Smooth muscle cell (in vitro differentiated cells): Measurements from ENCODE around the gene EVI2A. TPM values are rescaled to one million over a fixed set of nuclear protein-coding genes. Genes with fewer than 3 reads are reported as not detected.

Source experiments
- DNase-seq: peaks from one replicate; lab custom pipeline; 2025; ENCODE audit not compliant: unreplicated experiment; lab: John Stamatoyannopoulos, UW
- H2AFZ ChIP-seq: fragments of 200-600 bp; sonication (generic); 2 replicates; pipeline ENCODE4 v1.6.0; 2016; ENCODE audit warnings: antibody characterized with exemption, low read depth, mild to moderate bottlenecking
- H3F3A ChIP-seq: fragments of 200-600 bp; sonication (generic); 2 replicates; pipeline ENCODE4 v1.6.0; 2017; ENCODE audit warnings: antibody characterized with exemption, low read depth
- H3K27ac ChIP-seq: fragments of 200-600 bp; sonication (generic); 2 replicates; pipeline ENCODE4 v1.5.1; 2016; ENCODE audit warnings: low read depth, mild to moderate bottlenecking
- H3K27me3 ChIP-seq: fragments of 200-600 bp; sonication (generic); 2 replicates; pipeline ENCODE4 v1.6.1; 2016; ENCODE audit warnings: low read depth, mild to moderate bottlenecking
- H3K36me3 ChIP-seq: fragments of 200-600 bp; sonication (generic); 2 replicates; pipeline ENCODE4 v1.5.1; 2016; ENCODE audit warnings: low read depth
- H3K4me1 ChIP-seq: fragments of 200-600 bp; sonication (generic); 2 replicates; pipeline ENCODE4 v1.5.1; 2016; ENCODE audit warnings: low read depth
- H3K4me2 ChIP-seq: fragments of 200-600 bp; sonication (generic); 2 replicates; pipeline ENCODE4 v1.6.0; 2016; ENCODE audit warnings: mild to moderate bottlenecking
- H3K4me3 ChIP-seq: fragments of 200-600 bp; sonication (generic); 2 replicates; pipeline ENCODE4 v1.5.1; 2016; ENCODE audit warnings: mild to moderate bottlenecking
- H3K79me2 ChIP-seq: fragments of 200-600 bp; sonication (generic); 2 replicates; pipeline ENCODE4 v1.6.0; 2016; ENCODE audit warnings: low read depth, mild to moderate bottlenecking
- H3K9ac ChIP-seq: fragments of 200-600 bp; sonication (generic); 2 replicates; pipeline ENCODE4 v1.6.0; 2016; ENCODE audit warnings: low read depth
- H3K9me3 ChIP-seq: fragments of 200-600 bp; sonication (generic); replicated peaks from 2 replicates; pipeline ENCODE4 v1.5.1; 2016; ENCODE audit warnings: low read depth
- H4K20me1 ChIP-seq: fragments of 200-600 bp; sonication (generic); 2 replicates; pipeline ENCODE4 v1.6.0; 2016; ENCODE audit warnings: low read depth
- WGBS: methylation state at CpG from one replicate; pipeline ENCODE4 v1.1.7; 2016; ENCODE audit warnings: low lambda C conversion rate; 5-methylcytosine and 5-hydroxymethylcytosine counted together
- polyA plus RNA-seq: library from polyadenylated mRNA; unstranded; fragments of >200 nt; fragmentation: Nextera tagmentation; extraction: Ambion mirVana; gene quantifications from 2 replicates; pipeline ENCODE4 v1.2.1, GENCODE V29; 2016
- total RNA-seq: library from RNA; depleted of rRNA; stranded (reverse); fragments of >200 nt; gene quantifications from 2 replicates; pipeline ENCODE4 v1.2.3, GENCODE V29; 2014
- TF ChIP-seq, protein P1 (sequence below): fragments of 200-600 bp; sonication (generic); IDR thresholded peaks from 2 replicates; pipeline ENCODE4 v1.5.1; 2017; ENCODE audit warnings: borderline replicate concordance, mild to moderate bottlenecking, antibody characterized with exemption; ENCODE audit not compliant: insufficient read depth, poor library complexity, severe bottlenecking

EVI2A gene
- total and polyA plus RNA-seq, 2 experiments from 2014 or later: 0.33 TPM; not detected in 1

GRCh38 chr17:31272236-31272635 lies 49.2 kb downstream of the EVI2A start:
- no peak for DNase-seq
- Histone ChIP-seq H3K4me1 (peaks cover 8% of the 10 kb centered on the region), H2AFZ (no peak overlapping the region), H4K20me1 (peaks cover 33% of the 10 kb centered on the region), H3K9ac (no peak overlapping the region), H3F3A (no peaks in the 10 kb centered on the region), H3K36me3 (peaks cover 2% of the 10 kb centered on the region), H3K4me3 (no peak overlapping the region), H3K79me2 (no peaks in the 10 kb centered on the region), H3K27me3 (no peaks in the 10 kb centered on the region), H3K27ac (no peak overlapping the region), H3K4me2 (no peak overlapping the region), H3K9me3 (no peaks in the 10 kb centered on the region)
- WGBS: 100% methylated on average over 1 of the region's 1 CpG
- TF ChIP-seq, protein P1, sequence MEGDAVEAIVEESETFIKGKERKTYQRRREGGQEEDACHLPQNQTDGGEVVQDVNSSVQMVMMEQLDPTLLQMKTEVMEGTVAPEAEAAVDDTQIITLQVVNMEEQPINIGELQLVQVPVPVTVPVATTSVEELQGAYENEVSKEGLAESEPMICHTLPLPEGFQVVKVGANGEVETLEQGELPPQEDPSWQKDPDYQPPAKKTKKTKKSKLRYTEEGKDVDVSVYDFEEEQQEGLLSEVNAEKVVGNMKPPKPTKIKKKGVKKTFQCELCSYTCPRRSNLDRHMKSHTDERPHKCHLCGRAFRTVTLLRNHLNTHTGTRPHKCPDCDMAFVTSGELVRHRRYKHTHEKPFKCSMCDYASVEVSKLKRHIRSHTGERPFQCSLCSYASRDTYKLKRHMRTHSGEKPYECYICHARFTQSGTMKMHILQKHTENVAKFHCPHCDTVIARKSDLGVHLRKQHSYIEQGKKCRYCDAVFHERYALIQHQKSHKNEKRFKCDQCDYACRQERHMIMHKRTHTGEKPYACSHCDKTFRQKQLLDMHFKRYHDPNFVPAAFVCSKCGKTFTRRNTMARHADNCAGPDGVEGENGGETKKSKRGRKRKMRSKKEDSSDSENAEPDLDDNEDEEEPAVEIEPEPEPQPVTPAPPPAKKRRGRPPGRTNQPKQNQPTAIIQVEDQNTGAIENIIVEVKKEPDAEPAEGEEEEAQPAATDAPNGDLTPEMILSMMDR: no peak

DNA sequence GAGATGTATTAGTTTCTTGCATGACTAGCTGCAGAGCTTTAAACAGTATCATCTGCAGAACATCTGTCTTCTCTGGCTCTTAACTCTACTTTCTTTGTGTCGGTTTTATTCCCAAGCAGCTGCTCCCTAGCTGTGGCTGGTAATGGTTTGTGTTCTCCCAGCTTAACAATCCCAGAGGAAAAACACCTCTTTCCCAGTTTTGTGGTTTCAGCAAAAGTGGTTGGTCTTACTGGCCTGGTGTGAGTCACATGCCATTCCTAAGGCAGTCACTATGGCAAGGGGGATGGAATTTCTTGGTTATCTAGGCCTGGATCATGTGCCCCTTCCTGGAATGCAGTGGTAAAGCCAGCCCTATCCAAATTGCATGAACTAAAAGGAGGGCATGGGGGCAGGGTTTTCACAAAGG lies 51.8 kb downstream of the EVI2A start:
- WGBS: 0% methylated on average over 1 of the region's 1 CpG
- H3K27me3 ChIP-seq: no peaks in the 10 kb centered on the region
- H3K27ac ChIP-seq: peak overlapping the region; percentile 57
- peaks cover 8% of the 10 kb centered on the region for H3K4me1 ChIP-seq
- TF ChIP-seq, protein P1: no peak
- H3K79me2 ChIP-seq: no peaks in the 10 kb centered on the region
- peaks cover 36% of the 10 kb centered on the region for H4K20me1 ChIP-seq
- no peaks in the 10 kb centered on the region for H3K9me3 ChIP-seq
- H2AFZ ChIP-seq: no peak overlapping the region
- DNase-seq: no peak
- H3K4me3 ChIP-seq: no peak overlapping the region
- peaks cover 4% of the 10 kb centered on the region for H3K36me3 ChIP-seq
- H3F3A ChIP-seq: no peaks in the 10 kb centered on the region
- H3K4me2 ChIP-seq: peak overlapping the region; percentile 70
- no peak overlapping the region for H3K9ac ChIP-seq

- H3K4me2 ChIP-seq: peak overlapping the region; percentile 70
- no peaks in the 10 kb centered on the region for H3K27me3 ChIP-seq
- peaks cover 4% of the 10 kb centered on the region for H3K36me3 ChIP-seq
- peak overlapping the region; percentile 57 for H3K27ac ChIP-seq
- no peaks in the 10 kb centered on the region for H3K9me3 ChIP-seq
- WGBS: 96% methylated on average over 2 of the region's 2 CpGs
- H3F3A ChIP-seq: no peaks in the 10 kb centered on the region
- H3K9ac ChIP-seq: no peak overlapping the region
- H3K4me3 ChIP-seq: no peak overlapping the region
- DNase-seq: no peak
- H4K20me1 ChIP-seq: peaks cover 36% of the 10 kb centered on the region
- peaks cover 8% of the 10 kb centered on the region for H3K4me1 ChIP-seq
- no peaks in the 10 kb centered on the region for H3K79me2 ChIP-seq
- TF ChIP-seq, protein P1: no peak
- H2AFZ ChIP-seq: no peak overlapping the region
Measured at GRCh38 chr17:31269036-31269577, 52.3 kb downstream of the EVI2A start.

Other genes starting within 250 kb of the EVI2A start
- gene NF1, start 226.6 kb downstream of the EVI2A start, total RNA-seq: 59.7 and 74.3 TPM in 2 replicates
- gene NF1, start 226.6 kb downstream of the EVI2A start, polyA plus RNA-seq: 7.6 and 19.4 TPM in 2 replicates
- gene OMG, start 24.4 kb downstream of the EVI2A start, total RNA-seq: not detected in 2 replicates
- 0.57 and 1.3 TPM in 2 replicates for gene OMG, start 24.4 kb downstream of the EVI2A start, polyA plus RNA-seq
- gene EVI2B, start 7.6 kb downstream of the EVI2A start, total RNA-seq: not detected in 2 replicates
- 0.33 TPM in 1 of 2 replicates, not detected in the other for gene EVI2B, start 7.6 kb downstream of the EVI2A start, polyA plus RNA-seq
- gene RAB11FIP4, start 70.1 kb upstream of the EVI2A start, total RNA-seq: 2.2 and 2.9 TPM in 2 replicates
- gene RAB11FIP4, start 70.1 kb upstream of the EVI2A start, polyA plus RNA-seq: 0.42 and 4.3 TPM in 2 replicates